GM18502 (cell line): Measurements from ENCODE around the gene ZRANB3.
"Not testable (repeated sequence)": the region's sequence is repeated elsewhere in the genome, so short reads cannot be mapped to it uniquely, and the experiment has no call there.

Experiments used
- ATAC-seq: cut with Tn5 transposase; IDR thresholded peaks from one replicate; pipeline ENCODE4 v1.9.1; 2021; ENCODE audit warnings: mild to moderate bottlenecking; ENCODE audit not compliant: unreplicated experiment, poor library complexity

The ZRANB3 gene

GRCh38 chr2:135530313-135531230 is at the start of gene ZRANB3:
TSS of gene ZRANB3 (minus strand) at chr2:135531218.
- peak; percentile 71 for ATAC-seq

- ATAC-seq, result no peak
Measured at GRCh38 chr2:135573620-135574019, 42.6 kb upstream of the ZRANB3 start.

DNA sequence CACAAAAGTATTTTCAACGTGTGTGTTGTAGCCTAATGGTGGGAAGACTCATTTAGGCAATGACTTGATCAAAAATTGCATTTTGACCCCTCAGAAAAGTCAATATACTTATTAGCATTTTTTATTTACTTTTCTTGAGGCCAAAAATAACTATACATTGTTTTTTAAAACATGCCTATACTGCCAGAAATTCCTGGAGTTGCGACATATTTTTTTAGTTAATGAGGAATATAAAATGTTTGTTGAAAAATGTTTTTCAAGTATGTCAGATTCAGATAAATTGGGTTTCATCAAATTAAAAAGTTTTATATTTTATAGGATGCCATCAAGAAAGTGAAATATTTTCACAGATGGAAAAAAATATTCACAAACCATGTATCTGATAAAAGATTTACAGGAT is 39.9 kb upstream of the ZRANB3 start:
- ATAC-seq, result no peak

DNA sequence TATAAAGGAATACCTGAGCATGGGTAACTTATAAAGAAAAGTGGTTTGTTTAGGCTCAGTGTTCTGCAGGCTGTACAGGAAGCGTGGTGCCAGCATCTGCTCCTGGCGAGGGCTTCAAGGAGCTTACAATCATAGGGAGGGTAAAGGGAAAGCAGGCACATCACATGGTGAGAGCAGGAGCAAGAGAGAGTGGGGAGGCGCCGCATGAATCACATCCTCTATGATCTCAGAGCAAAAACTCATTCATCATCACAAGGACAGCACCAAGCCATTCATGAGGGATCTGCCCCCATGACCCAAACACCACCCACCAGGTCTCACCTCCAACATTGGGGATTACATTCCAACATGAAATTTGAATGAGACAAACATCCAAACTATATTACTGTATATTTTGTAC is 32.8 kb upstream of the ZRANB3 start:
- no peak for ATAC-seq

DNA sequence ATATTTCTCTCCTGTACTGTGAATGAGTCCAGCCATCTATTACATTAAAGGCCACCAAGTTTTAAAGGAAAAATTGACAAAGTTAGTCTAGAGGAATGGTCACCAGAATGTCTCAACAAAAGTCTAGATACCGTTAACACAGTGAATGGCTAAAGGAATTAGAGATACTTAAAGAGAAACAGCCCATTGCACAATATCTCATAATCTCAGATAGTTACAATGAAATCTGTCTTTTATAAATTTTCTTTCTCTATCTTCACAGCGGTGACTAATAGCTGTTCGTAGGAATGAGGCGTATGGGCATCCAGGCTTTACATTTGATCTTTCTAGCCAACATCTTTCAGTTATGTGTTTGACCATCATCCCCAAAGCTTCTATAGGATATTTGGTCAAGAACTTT is 30.9 kb upstream of the ZRANB3 start:
- no peak for ATAC-seq

DNA sequence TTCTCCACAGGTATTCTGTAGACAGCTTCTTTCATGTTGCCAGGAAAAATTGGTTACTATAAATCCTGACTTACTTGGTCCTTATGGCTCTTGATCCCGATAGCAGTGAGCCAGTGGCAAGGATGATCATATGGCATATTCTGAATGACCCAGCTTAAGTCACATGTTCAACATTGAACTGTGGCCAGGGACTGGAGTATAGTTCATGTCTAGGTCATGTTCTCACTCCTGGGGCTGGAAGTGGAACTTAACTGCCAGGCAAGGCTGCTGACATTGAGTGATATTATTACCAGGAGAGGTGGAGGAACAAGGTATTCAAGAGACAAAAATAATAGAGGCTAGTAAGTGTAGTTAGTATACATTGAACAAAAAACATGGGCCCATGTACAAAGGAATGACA is 26.5 kb upstream of the ZRANB3 start:
- ATAC-seq, result no peak

DNA sequence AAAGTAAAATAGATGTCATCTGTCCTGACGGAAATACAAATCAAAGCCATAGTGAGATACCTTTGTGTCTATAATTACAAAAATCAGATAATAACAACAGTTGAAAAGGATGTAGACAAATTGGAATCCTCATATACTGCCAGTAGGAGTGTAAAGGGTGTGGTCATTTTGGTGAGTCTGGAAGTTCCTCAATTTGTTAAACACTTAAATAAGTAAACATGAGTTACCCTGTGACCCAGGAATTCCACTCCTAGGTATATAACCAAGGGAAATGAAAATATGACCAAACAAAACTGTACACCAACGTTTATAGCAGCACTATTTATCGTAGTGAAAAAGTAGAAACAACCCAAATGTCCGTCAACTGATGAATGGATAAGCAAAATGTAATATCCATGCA is 24.3 kb upstream of the ZRANB3 start:
- ATAC-seq, result no peak

DNA sequence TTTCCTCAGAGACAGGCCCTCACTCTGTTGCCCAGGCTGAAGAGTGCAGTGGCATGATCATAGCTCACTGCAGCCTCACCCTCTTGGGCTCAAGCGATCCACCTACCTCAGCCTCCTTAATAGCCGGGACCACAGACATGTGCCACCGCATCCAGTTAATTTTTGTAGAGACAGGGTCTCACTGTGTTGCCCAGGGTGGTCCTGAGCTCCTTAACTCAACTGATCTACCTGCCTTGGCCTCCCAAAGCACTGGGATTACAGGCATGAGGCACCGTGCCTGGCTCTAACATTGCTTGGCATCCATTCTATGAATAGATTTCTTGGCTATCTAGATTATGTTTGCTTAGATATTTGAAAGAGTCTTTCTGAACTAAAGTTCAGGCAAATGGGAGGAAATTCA is 21.9 kb upstream of the ZRANB3 start:
- no peak for ATAC-seq

- no peak for ATAC-seq
Measured at GRCh38 chr2:135551356-135551755, 20.3 kb upstream of the ZRANB3 start.

DNA sequence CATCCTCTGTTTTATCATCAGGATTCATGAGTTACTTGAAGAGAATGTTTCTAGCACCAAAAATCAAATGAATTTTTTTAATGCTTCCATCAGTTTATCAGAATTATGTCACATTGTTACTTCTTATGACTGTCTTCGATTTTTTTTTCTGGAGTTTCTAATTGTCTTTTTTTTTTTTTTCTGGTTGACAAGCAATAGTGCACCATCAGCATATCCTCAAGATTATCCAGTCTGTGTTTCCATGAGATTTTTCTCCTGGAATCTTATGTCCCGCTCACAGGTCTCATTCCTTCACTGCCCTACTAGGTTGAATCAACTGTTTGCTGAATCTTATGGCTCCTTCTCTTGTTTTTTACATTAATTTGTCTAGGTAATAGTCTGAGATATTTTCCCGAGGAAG is 16.3 kb upstream of the ZRANB3 start:
- ATAC-seq, result no peak

- ATAC-seq, result no peak
Measured at GRCh38 chr2:135546436-135546835, 15.4 kb upstream of the ZRANB3 start.

GRCh38 chr2:135533545-135533944 is 2.5 kb upstream of the ZRANB3 start:
- ATAC-seq, result not testable (repeated sequence)

DNA sequence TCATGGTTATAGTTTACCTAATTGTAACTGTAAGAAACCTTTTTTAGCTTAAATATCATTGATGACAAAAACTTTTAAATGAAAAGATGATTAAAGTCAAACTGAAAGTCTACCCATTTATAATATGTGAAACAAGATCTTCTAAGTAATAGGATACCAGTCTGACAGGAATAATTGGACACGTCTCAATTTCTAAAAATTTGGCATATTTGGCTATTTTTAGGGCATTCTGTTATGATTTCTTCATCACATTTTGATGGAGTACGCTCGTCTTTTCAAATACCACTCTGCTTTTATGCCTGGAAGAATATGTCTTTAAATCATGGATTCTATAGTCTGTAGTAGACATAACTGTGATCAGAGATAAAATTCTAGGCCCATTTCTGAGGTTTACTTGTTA is 1.6 kb upstream of the ZRANB3 start:
- ATAC-seq, result no peak

- ATAC-seq, result peak; percentile 78
Measured at GRCh38 chr2:135531231-135532197, 496 bp upstream of the ZRANB3 start, which contains the start of gene R3HDM1. TSS of gene R3HDM1 (plus strand) at chr2:135531484. CDS start at chr2:135604846, 73,362 bp downstream.

DNA sequence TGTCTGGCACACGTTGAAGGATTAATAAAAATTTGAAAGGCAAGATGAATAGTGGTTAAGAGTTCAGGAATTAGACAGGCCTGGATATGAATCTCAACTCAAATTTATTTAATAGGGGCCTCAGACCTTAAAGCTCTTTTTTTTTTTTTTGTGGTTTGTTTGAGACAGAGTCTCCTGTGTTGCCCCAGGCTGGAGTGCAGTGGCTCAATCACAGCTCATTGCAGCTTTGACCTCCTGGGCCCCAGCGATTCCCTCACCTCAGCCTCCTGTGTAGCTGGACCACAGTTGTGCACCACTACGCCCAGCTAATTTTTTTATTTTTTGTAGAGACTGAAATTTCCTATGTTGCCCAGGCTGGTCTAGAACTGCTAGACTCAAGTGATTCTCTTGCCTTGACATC is 3.0 kb downstream of the ZRANB3 start:
- ATAC-seq, result no peak

- ATAC-seq, result peak; percentile 24
Measured at GRCh38 chr2:135525786-135526185, 5.2 kb downstream of the ZRANB3 start.

DNA sequence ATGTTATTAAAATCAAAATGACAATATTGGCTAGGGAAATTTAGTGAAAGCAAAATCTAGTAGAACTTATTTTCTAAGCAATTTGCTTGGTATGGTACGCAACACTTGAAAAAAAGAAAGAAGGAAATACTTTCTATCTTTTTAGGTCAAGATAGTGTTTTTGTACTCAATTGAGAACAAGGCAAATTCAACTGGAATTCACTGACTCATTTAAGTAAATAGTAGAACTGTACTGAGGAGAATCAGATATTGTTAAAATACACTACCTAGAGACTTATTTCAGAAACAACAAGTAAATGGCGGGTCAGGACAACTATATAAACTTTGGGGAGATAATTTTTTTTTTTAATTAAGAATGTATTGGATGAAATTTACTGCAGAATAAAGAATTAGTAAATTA is 18.9 kb downstream of the ZRANB3 start:
- no peak for ATAC-seq

DNA sequence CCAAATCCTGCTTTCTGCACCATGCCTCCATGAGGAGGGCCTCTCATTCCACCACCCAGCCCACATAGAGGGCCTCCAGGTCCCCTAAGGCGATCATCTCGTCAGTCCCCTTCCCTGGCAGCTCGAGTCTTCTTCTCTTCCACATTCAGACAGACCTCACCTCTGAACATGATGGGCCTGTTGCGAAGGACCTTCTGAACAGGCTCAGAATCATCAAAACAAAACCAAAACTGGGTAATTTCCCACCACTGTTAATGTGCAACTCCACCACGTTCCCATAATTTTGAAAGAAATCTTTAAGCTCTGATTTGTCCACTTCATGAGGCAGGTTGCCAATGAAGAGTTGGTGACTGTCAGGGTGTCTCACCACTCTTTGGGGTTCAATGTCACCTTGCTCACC is 20.4 kb downstream of the ZRANB3 start:
- ATAC-seq, result no peak

GRCh38 chr2:135504811-135505210 is 26.2 kb downstream of the ZRANB3 start:
- ATAC-seq, result no peak

DNA sequence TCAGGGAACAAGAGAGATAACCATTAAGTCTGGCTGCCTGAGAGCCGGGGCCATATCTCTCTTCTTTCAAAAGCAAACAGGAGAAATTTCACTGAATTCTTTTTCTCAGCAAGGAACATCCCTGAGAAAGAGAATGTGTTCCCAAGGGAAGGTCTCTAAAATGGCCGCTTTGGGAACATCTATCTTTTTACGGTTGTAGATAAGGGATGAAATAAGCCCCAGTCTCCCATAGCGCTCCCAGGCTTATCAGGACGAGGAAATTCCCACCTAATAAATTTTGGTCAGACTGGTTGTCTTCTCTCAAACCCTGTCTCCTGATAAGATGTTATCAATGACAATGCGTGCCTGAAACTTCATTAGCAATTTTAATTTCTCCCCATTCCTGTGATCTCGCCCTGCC is 32.4 kb downstream of the ZRANB3 start:
- not testable (repeated sequence) for ATAC-seq

- ATAC-seq, result no peak
Measured at GRCh38 chr2:135494917-135495316, 36.1 kb downstream of the ZRANB3 start.
